Measurements from ENCODE around the gene PAX2.
A peak's percentile ranks its signal among the peaks of the same experiment; 100 is the strongest.

Gene PAX2

DNA sequence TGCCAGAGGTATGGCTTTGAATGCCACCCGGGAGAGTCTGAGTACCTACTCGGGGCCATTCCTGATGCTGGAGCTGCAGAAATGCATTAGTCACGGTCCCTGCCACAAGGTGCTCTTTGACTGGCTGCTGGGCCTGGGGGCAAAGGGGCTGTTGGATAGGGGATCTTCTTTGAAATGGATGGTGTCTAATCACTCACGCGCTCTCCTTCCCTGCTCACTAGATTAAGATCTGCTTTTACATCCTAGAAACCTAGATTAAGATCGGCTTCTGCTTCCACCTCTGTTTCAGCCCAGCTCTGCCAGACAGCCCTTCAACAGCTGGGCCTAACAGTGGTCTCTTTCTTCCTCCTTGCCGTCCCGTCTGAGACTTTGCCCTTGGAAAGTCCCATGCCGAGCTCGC, 57.2 kb downstream of the PAX2 start:
- WGBS (ENCODE audit: extremely low coverage, insufficient coverage, low lambda C conversion rate) = no CpG with 5 or more reads among the region's 10 CpGs
- no peak for DNase-seq
- peak overlapping the region; percentile 54 for H2AK5ac ChIP-seq (ENCODE audit: low read length)
- H4K5ac ChIP-seq (ENCODE audit: low read length) = no peak overlapping the region
- no peak overlapping the region for H3K27ac ChIP-seq (ENCODE audit: low read depth, low read length)
- no peak overlapping the region for H3K18ac ChIP-seq (ENCODE audit: low read length)
- no peak overlapping the region for H3K4me3 ChIP-seq (ENCODE audit: low read length)
- no peaks in the 10 kb centered on the region for H3K79me2 ChIP-seq (ENCODE audit: control insufficient read depth, insufficient read depth, low read length)
- H3K79me1 ChIP-seq (ENCODE audit: low read length) = no peaks in the 10 kb centered on the region
- no peaks in the 10 kb centered on the region for H3K36me3 ChIP-seq (ENCODE audit: control insufficient read depth, insufficient read depth, low read length)
- H3K4ac ChIP-seq (ENCODE audit: low read depth, low read length) = no peak overlapping the region
- no peak overlapping the region for H2BK15ac ChIP-seq (replicated peaks; ENCODE audit: low read depth)
- H3K23ac ChIP-seq (ENCODE audit: low read length) = no peak overlapping the region
- H3K4me2 ChIP-seq (ENCODE audit: low read length) = no peak overlapping the region
- H3K56ac ChIP-seq (ENCODE audit: low read length) = peak overlapping the region; percentile 27
- no peak overlapping the region for H2BK5ac ChIP-seq (ENCODE audit: low read length)
- no peaks in the 10 kb centered on the region for H3K27me3 ChIP-seq (ENCODE audit: insufficient read depth, low read length, poor library complexity)
- no peak overlapping the region for H3K9ac ChIP-seq (ENCODE audit: low read length)
- H2BK120ac ChIP-seq (ENCODE audit: low read depth, low read length) = no peak overlapping the region
- peaks cover 6% of the 10 kb centered on the region for H3K4me1 ChIP-seq (ENCODE audit: control insufficient read depth, low read depth, low read length)
- no peak overlapping the region for H4K8ac ChIP-seq (ENCODE audit: low read depth, low read length)

DNA sequence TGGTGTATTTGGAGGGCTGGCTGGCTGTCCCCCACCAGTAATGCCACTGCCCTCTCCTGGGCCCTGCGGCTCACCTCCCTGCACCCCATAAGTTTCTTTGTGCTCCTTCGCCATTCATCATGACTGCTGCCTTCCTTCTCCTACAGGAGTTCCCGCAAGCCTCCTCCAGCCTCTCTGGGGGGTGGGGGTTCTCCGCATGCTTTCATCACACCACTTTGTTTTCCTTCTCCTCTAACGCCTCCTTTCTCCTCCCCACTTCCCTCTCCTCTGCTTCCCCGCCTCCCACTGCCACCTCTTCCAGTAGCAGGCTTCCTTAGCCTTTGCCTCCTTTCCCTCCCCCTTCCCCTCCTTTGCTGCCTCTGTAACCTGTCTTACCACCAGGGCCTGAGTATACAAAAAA, 58.1 kb downstream of the PAX2 start:
- Histone ChIP-seq H3K9ac (ENCODE audit: low read length) (no peak overlapping the region), H3K4me2 (ENCODE audit: low read length) (peak overlapping the region; percentile 3), H3K4me1 (ENCODE audit: control insufficient read depth, low read depth, low read length) (peaks cover 6% of the 10 kb centered on the region), H4K5ac (ENCODE audit: low read length) (no peak overlapping the region), H3K56ac (ENCODE audit: low read length) (peak overlapping the region; percentile 1), H3K4me3 (ENCODE audit: low read length) (no peak overlapping the region), H3K79me2 (ENCODE audit: control insufficient read depth, insufficient read depth, low read length) (no peaks in the 10 kb centered on the region), H3K18ac (ENCODE audit: low read length) (no peak overlapping the region), H3K79me1 (ENCODE audit: low read length) (no peaks in the 10 kb centered on the region), H2BK5ac (ENCODE audit: low read length) (peak overlapping the region; percentile 46), H2BK15ac (replicated peaks; ENCODE audit: low read depth) (no peak overlapping the region), H3K36me3 (ENCODE audit: control insufficient read depth, insufficient read depth, low read length) (no peaks in the 10 kb centered on the region), H3K4ac (ENCODE audit: low read depth, low read length) (no peak overlapping the region), H3K23ac (ENCODE audit: low read length) (peak overlapping the region; percentile 70), H4K8ac (ENCODE audit: low read depth, low read length) (no peak overlapping the region), H2AK5ac (ENCODE audit: low read length) (no peak overlapping the region), H3K27me3 (ENCODE audit: insufficient read depth, low read length, poor library complexity) (no peaks in the 10 kb centered on the region), H3K27ac (ENCODE audit: low read depth, low read length) (no peak overlapping the region), H2BK120ac (ENCODE audit: low read depth, low read length) (no peak overlapping the region)
- peak; percentile 66 for DNase-seq
- WGBS (ENCODE audit: extremely low coverage, insufficient coverage, low lambda C conversion rate) = no CpG with 5 or more reads among the region's 6 CpGs

DNA sequence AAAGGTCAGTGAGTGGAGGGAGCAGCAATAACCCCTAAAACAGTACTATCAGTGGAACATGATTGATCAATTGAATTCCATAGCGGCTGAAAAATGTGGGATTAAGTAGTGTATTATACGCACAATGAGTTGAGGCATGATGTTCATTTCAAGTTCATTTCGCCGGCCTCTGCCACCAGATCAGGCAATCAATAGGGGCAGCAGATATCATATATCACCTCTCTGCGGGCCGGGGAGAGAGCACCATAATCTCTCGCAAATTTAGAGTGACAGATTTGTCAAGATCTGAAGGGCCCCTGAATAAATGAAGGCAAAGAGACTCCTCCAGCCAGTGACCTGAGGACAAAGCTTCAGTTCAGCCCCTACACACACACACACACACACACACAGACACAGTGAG, 58.5 kb downstream of the PAX2 start:
- H2BK15ac ChIP-seq (replicated peaks; ENCODE audit: low read depth) = no peak overlapping the region
- no peak overlapping the region for H3K23ac ChIP-seq (ENCODE audit: low read length)
- H3K9ac ChIP-seq (ENCODE audit: low read length) = no peak overlapping the region
- WGBS (ENCODE audit: extremely low coverage, insufficient coverage, low lambda C conversion rate) = no CpG with 5 or more reads among the region's 7 CpGs
- no peak overlapping the region for H3K4me2 ChIP-seq (ENCODE audit: low read length)
- no peak overlapping the region for H4K5ac ChIP-seq (ENCODE audit: low read length)
- H2BK120ac ChIP-seq (ENCODE audit: low read depth, low read length) = no peak overlapping the region
- H3K4me1 ChIP-seq (ENCODE audit: control insufficient read depth, low read depth, low read length) = peaks cover 6% of the 10 kb centered on the region
- H3K56ac ChIP-seq (ENCODE audit: low read length) = peak overlapping the region; percentile 51
- H3K4me3 ChIP-seq (ENCODE audit: low read length) = no peak overlapping the region
- no peak overlapping the region for H4K8ac ChIP-seq (ENCODE audit: low read depth, low read length)
- H2BK5ac ChIP-seq (ENCODE audit: low read length) = no peak overlapping the region
- H3K27ac ChIP-seq (ENCODE audit: low read depth, low read length) = no peak overlapping the region
- no peak overlapping the region for H2AK5ac ChIP-seq (ENCODE audit: low read length)
- H3K18ac ChIP-seq (ENCODE audit: low read length) = no peak overlapping the region
- H3K79me2 ChIP-seq (ENCODE audit: control insufficient read depth, insufficient read depth, low read length) = no peaks in the 10 kb centered on the region
- H3K27me3 ChIP-seq (ENCODE audit: insufficient read depth, low read length, poor library complexity) = no peaks in the 10 kb centered on the region
- no peak for DNase-seq
- H3K36me3 ChIP-seq (ENCODE audit: control insufficient read depth, insufficient read depth, low read length) = no peaks in the 10 kb centered on the region
- no peaks in the 10 kb centered on the region for H3K79me1 ChIP-seq (ENCODE audit: low read length)
- no peak overlapping the region for H3K4ac ChIP-seq (ENCODE audit: low read depth, low read length)

DNA sequence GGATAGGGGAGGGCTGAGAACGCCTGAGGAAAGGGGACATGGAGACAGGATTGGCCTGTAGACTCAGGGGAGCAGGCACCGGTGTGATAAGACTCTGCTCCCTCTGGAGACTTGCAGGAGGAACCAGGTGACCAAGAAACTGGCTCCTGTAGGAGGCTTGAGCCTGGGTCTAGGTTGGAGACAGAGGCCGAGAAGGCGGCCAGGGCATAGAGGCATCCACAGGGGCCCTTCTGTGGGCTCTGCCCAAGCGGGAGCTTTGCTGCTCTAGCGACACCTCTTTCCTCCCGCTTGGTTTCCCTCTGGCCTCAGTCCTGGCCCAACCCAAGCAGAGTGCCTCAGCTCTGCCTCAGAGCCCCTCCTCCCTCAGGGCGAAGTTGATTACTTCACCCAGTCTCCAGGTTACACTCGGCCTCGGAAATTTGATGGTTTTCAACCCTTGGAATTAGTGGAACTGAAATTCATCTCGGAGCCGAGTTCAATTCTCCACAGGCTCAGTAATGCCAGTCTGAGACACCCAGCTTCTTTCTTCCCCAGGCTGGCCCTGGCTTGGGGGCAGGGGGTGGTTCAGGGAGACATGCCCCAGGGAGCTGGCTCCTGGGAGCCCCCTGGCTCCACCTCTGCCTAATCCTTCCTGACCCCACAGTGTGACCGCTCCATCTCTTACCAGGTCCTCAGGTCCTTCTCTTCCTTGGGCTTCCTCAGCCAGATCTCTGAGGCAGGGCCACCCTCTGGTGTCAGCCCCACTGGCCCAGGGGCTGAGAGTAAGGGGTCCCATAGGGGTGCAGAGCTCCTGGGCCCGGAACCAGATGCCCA, 60.4 kb downstream of the PAX2 start:
- Histone ChIP-seq H2AK5ac (ENCODE audit: low read length) (no peak overlapping the region), H3K4me3 (ENCODE audit: low read length) (no peak overlapping the region), H3K23ac (ENCODE audit: low read length) (no peak overlapping the region), H2BK15ac (replicated peaks; ENCODE audit: low read depth) (no peak overlapping the region), H3K4ac (ENCODE audit: low read depth, low read length) (no peak overlapping the region), H3K56ac (ENCODE audit: low read length) (no peak overlapping the region), H3K9ac (ENCODE audit: low read length) (no peak overlapping the region), H2BK120ac (ENCODE audit: low read depth, low read length) (no peak overlapping the region), H3K79me2 (ENCODE audit: control insufficient read depth, insufficient read depth, low read length) (no peaks in the 10 kb centered on the region), H3K27ac (ENCODE audit: low read depth, low read length) (no peak overlapping the region), H3K27me3 (ENCODE audit: insufficient read depth, low read length, poor library complexity) (no peaks in the 10 kb centered on the region), H3K4me2 (ENCODE audit: low read length) (no peak overlapping the region), H3K36me3 (ENCODE audit: control insufficient read depth, insufficient read depth, low read length) (no peaks in the 10 kb centered on the region), H2BK5ac (ENCODE audit: low read length) (no peak overlapping the region), H4K8ac (ENCODE audit: low read depth, low read length) (no peak overlapping the region), H3K79me1 (ENCODE audit: low read length) (no peaks in the 10 kb centered on the region), H3K18ac (ENCODE audit: low read length) (no peak overlapping the region), H3K4me1 (ENCODE audit: control insufficient read depth, low read depth, low read length) (peaks cover 6% of the 10 kb centered on the region), H4K5ac (ENCODE audit: low read length) (no peak overlapping the region)
- WGBS (ENCODE audit: extremely low coverage, insufficient coverage, low lambda C conversion rate) = no CpG with 5 or more reads among the region's 14 CpGs
- DNase-seq = peak; percentile 30

DNA sequence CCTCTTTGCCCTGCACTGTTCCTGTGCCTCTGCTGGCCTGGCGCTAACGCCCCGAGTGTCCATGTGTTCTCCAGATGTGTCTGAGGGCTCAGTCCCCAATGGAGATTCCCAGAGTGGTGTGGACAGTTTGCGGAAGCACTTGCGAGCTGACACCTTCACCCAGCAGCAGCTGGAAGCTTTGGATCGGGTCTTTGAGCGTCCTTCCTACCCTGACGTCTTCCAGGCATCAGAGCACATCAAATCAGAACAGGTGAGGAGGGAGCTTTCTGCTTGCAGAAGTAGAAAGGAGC, 60.9 kb downstream of the PAX2 start:
- Histone ChIP-seq H3K9ac (ENCODE audit: low read length) (no peak overlapping the region), H2BK5ac (ENCODE audit: low read length) (no peak overlapping the region), H3K18ac (ENCODE audit: low read length) (no peak overlapping the region), H3K36me3 (ENCODE audit: control insufficient read depth, insufficient read depth, low read length) (no peaks in the 10 kb centered on the region), H4K5ac (ENCODE audit: low read length) (no peak overlapping the region), H3K79me1 (ENCODE audit: low read length) (no peaks in the 10 kb centered on the region), H4K8ac (ENCODE audit: low read depth, low read length) (no peak overlapping the region), H3K23ac (ENCODE audit: low read length) (no peak overlapping the region), H3K4me1 (ENCODE audit: control insufficient read depth, low read depth, low read length) (peaks cover 6% of the 10 kb centered on the region), H3K4me2 (ENCODE audit: low read length) (no peak overlapping the region), H3K27me3 (ENCODE audit: insufficient read depth, low read length, poor library complexity) (no peaks in the 10 kb centered on the region), H3K4ac (ENCODE audit: low read depth, low read length) (no peak overlapping the region), H2BK120ac (ENCODE audit: low read depth, low read length) (no peak overlapping the region), H3K79me2 (ENCODE audit: control insufficient read depth, insufficient read depth, low read length) (no peaks in the 10 kb centered on the region), H2AK5ac (ENCODE audit: low read length) (no peak overlapping the region), H2BK15ac (replicated peaks; ENCODE audit: low read depth) (no peak overlapping the region), H3K27ac (ENCODE audit: low read depth, low read length) (no peak overlapping the region), H3K56ac (ENCODE audit: low read length) (no peak overlapping the region), H3K4me3 (ENCODE audit: low read length) (no peak overlapping the region)
- no peak for DNase-seq
- no CpG with 5 or more reads among the region's 8 CpGs for WGBS (ENCODE audit: extremely low coverage, insufficient coverage, low lambda C conversion rate)

Data from mesendoderm (in vitro differentiated cells).